ENCODE data around the gene CLRN3.

DNA sequence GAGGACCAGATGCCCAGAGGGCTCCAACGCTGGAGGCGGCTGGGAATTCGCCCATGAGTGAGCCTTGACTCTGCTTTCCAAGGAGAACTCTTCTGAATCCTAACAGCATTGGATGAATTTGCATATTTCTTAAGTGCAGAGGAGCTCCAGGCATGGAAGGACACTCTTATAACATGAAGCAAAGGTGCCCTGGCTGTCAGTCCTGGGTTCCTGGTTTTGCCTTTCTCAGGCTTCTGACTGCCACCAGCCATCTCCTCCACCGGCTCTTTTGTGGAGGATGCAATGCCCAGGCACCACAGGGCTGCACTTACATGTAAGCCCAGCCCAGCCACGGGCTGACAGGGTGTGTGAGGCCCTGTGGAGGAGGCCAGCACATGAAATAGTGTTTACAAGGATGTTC lies 8.2 kb downstream of the CLRN3 start:
- TF ChIP-seq MAZ (IDR thresholded peaks at IDR 0.05; ENCODE audit: borderline replicate concordance, low read depth, low read length) (no peak), POLR2A (IDR thresholded peaks at IDR 0.05; ENCODE audit: low read length) (no peak), REST (IDR thresholded peaks at IDR 0.05) (no peak), HES2 (IDR thresholded peaks at IDR 0.05) (no peak), MYC (IDR thresholded peaks at IDR 0.05; ENCODE audit: borderline replicate concordance, low read length) (no peak), CEBPB (IDR thresholded peaks at IDR 0.05) (no peak), ELK1 (IDR thresholded peaks at IDR 0.05; ENCODE audit: low read depth, low read length) (no peak)
- TF ChIP-seq, protein P1, sequence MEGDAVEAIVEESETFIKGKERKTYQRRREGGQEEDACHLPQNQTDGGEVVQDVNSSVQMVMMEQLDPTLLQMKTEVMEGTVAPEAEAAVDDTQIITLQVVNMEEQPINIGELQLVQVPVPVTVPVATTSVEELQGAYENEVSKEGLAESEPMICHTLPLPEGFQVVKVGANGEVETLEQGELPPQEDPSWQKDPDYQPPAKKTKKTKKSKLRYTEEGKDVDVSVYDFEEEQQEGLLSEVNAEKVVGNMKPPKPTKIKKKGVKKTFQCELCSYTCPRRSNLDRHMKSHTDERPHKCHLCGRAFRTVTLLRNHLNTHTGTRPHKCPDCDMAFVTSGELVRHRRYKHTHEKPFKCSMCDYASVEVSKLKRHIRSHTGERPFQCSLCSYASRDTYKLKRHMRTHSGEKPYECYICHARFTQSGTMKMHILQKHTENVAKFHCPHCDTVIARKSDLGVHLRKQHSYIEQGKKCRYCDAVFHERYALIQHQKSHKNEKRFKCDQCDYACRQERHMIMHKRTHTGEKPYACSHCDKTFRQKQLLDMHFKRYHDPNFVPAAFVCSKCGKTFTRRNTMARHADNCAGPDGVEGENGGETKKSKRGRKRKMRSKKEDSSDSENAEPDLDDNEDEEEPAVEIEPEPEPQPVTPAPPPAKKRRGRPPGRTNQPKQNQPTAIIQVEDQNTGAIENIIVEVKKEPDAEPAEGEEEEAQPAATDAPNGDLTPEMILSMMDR (IDR thresholded peaks at IDR 0.05), result no peak
- TF ChIP-seq, protein P2, sequence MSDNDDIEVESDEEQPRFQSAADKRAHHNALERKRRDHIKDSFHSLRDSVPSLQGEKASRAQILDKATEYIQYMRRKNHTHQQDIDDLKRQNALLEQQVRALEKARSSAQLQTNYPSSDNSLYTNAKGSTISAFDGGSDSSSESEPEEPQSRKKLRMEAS (IDR thresholded peaks at IDR 0.05), result no peak

Measured in A549 (cell line).